Epithelial cell of proximal tubule (primary cell): ENCODE measurements around the gene MAGOH. TPM values are rescaled to one million over a fixed set of nuclear protein-coding genes. Genes with fewer than 3 reads are reported as not detected.

Source experiments
- DNase-seq: peaks from one replicate; pipeline ENCODE4 v3.0.0-alpha.2; 2011; ENCODE audit warnings: low read depth
- H3K4me3 ChIP-seq: 2 replicates; pipeline ENCODE4 v1.5.1; 2011; ENCODE audit warnings: low read depth, mild to moderate bottlenecking, low read length
- CTCF ChIP-seq: conservative IDR thresholded peaks from 2 replicates; pipeline ENCODE4 v1.5.1; 2012; ENCODE audit warnings: low read depth, mild to moderate bottlenecking, low read length
- total RNA-seq: library from RNA; depleted of rRNA; stranded (reverse); fragments of >200 nt; gene quantifications from 2 replicates; pipeline ENCODE4 v1.2.3, GENCODE V29; 2015

Gene MAGOH
- total RNA-seq, 1 donor from 2014 or later: 24.8 TPM

GRCh38 chr1:53275566-53275965 lies 37.2 kb upstream of the MAGOH start:
- H3K4me3 ChIP-seq: no peak overlapping the region
- DNase-seq: no peak
- TF ChIP-seq CTCF: no peak

GRCh38 chr1:53274541-53275185 lies 36.3 kb upstream of the MAGOH start:
- H3K4me3 ChIP-seq: no peak overlapping the region
- DNase-seq: no peak
- no peak for TF ChIP-seq CTCF

GRCh38 chr1:53274026-53274425 lies 35.7 kb upstream of the MAGOH start:
- no peak for TF ChIP-seq CTCF
- no peak overlapping the region for H3K4me3 ChIP-seq
- DNase-seq: no peak

- H3K4me3 ChIP-seq: no peak overlapping the region
- no peak for DNase-seq
- no peak for TF ChIP-seq CTCF
Observed at GRCh38 chr1:53273526-53273925, 35.2 kb upstream of the MAGOH start.

- no peak for DNase-seq
- H3K4me3 ChIP-seq: no peak overlapping the region
- no peak for TF ChIP-seq CTCF
Observed at GRCh38 chr1:53272349-53272748, 34.0 kb upstream of the MAGOH start.

- no peak for DNase-seq
- no peak overlapping the region for H3K4me3 ChIP-seq
- no peak for TF ChIP-seq CTCF
Observed at GRCh38 chr1:53271446-53272090, 33.2 kb upstream of the MAGOH start.

GRCh38 chr1:53270873-53271272 lies 32.6 kb upstream of the MAGOH start:
- TF ChIP-seq CTCF: no peak

More at GRCh38 chr1:53270873-53271272, 32.6 kb upstream of the MAGOH start:
- DNase-seq: no peak
- no peak overlapping the region for H3K4me3 ChIP-seq
